Measurements from ENCODE around the gene CNTFR. TPM values are rescaled to one million over a fixed set of nuclear protein-coding genes. Genes with fewer than 3 reads are reported as not detected.
"Not testable (repeated sequence)": the region's sequence is repeated elsewhere in the genome, so short reads cannot be mapped to it uniquely, and the experiment has no call there.

The CNTFR gene
- total RNA-seq, 1 experiment from 2014 or later = not detected

GRCh38 chr9:34555500-34555899 is 34.0 kb downstream of the CNTFR start:
- no peak for DNase-seq (ENCODE audit: low spot score)

- no peak for DNase-seq (ENCODE audit: low spot score)
These were observed 34.5 kb downstream of the CNTFR start for GRCh38 chr9:34555002-34555348.

GRCh38 chr9:34554211-34555001 is 35.1 kb downstream of the CNTFR start:
- peak; percentile 34 for DNase-seq (ENCODE audit: low spot score)

GRCh38 chr9:34553511-34554021 is 36.0 kb downstream of the CNTFR start:
- DNase-seq (ENCODE audit: low spot score) = no peak

- DNase-seq (ENCODE audit: low spot score) = no peak
These were observed 36.5 kb downstream of the CNTFR start for GRCh38 chr9:34552986-34553385.

- DNase-seq (ENCODE audit: low spot score) = no peak
These were observed 36.9 kb downstream of the CNTFR start for GRCh38 chr9:34552606-34552981.

GRCh38 chr9:34551751-34552605 is 37.5 kb downstream of the CNTFR start:
- DNase-seq (ENCODE audit: low spot score) = no peak

- no peak for DNase-seq (ENCODE audit: low spot score)
These were observed 38.7 kb downstream of the CNTFR start for GRCh38 chr9:34550681-34551270.

GRCh38 chr9:34550016-34550680 is 39.4 kb downstream of the CNTFR start:
- DNase-seq (ENCODE audit: low spot score) = no peak

- DNase-seq (ENCODE audit: low spot score) = no peak
These were observed 40.2 kb downstream of the CNTFR start for GRCh38 chr9:34549407-34549732.

GRCh38 chr9:34547960-34548611 is 41.4 kb downstream of the CNTFR start:
- peak; percentile 38 for DNase-seq (ENCODE audit: low spot score)

GRCh38 chr9:34546834-34547827 is 42.4 kb downstream of the CNTFR start:
- peak; percentile 65 for DNase-seq (ENCODE audit: low spot score)

GRCh38 chr9:34546102-34546833 is 43.3 kb downstream of the CNTFR start:
- DNase-seq (ENCODE audit: low spot score) = no peak

GRCh38 chr9:34545497-34545896 is 44.0 kb downstream of the CNTFR start:
- no peak for DNase-seq (ENCODE audit: low spot score)

GRCh38 chr9:34544035-34544434 is 45.5 kb downstream of the CNTFR start:
- no peak for DNase-seq (ENCODE audit: low spot score)

- DNase-seq (ENCODE audit: low spot score) = no peak
These were observed 48.0 kb downstream of the CNTFR start for GRCh38 chr9:34541540-34541939.

- peak; percentile 77 for DNase-seq (ENCODE audit: low spot score)
These were observed 48.7 kb downstream of the CNTFR start for GRCh38 chr9:34540827-34541226.

- no peak for DNase-seq (ENCODE audit: low spot score)
These were observed 52.8 kb downstream of the CNTFR start for GRCh38 chr9:34536685-34537084.

- not testable (repeated sequence) for DNase-seq (ENCODE audit: low spot score)
These were observed 57.5 kb downstream of the CNTFR start for GRCh38 chr9:34532041-34532440.

GRCh38 chr9:34526026-34526425 is 63.5 kb downstream of the CNTFR start:
- DNase-seq (ENCODE audit: low spot score) = no peak

Data from A172 (cell line).